WI38 (cell line): ENCODE measurements around the gene SPOUT1.
A peak's percentile ranks its signal among the peaks of the same experiment; 100 is the strongest.
"Not testable (repeated sequence)": the region's sequence is repeated elsewhere in the genome, so short reads cannot be mapped to it uniquely, and the experiment has no call there.

ENCODE experiments used
- H3K4me3 ChIP-seq: 2 replicates; pipeline ENCODE4 v1.5.1; 2011; ENCODE audit warnings: low read depth, mild to moderate bottlenecking, control low read depth, low read length
- CTCF ChIP-seq: IDR thresholded peaks from 2 replicates; pipeline ENCODE4 v1.5.1; 2012; ENCODE audit warnings: low read depth, mild to moderate bottlenecking, control low read depth, low read length

SPOUT1 gene

GRCh38 chr9:128787659-128788058 lies 41.9 kb downstream of the SPOUT1 start:
- no peak for TF ChIP-seq CTCF
- peak overlapping the region; percentile 96 for H3K4me3 ChIP-seq

GRCh38 chr9:128786681-128787601 lies 42.7 kb downstream of the SPOUT1 start, which contains the start of gene TBC1D13:
TSS of gene TBC1D13 (plus strand) at chr9:128787253. CDS start at chr9:128787354, 101 bp downstream.
- no peak for TF ChIP-seq CTCF
- peak within 1 kb of the TSS; percentile 96 for H3K4me3 ChIP-seq

- no peak for TF ChIP-seq CTCF
- H3K4me3 ChIP-seq, result no peak overlapping the region
These were observed 44.2 kb downstream of the SPOUT1 start for GRCh38 chr9:128785427-128785826.

- H3K4me3 ChIP-seq, result no peak overlapping the region
- no peak for TF ChIP-seq CTCF
These were observed 46.9 kb downstream of the SPOUT1 start for GRCh38 chr9:128782669-128783068.

- no peak overlapping the region for H3K4me3 ChIP-seq
- no peak for TF ChIP-seq CTCF
These were observed 48.2 kb downstream of the SPOUT1 start for GRCh38 chr9:128781187-128782070.

- H3K4me3 ChIP-seq, result not testable (repeated sequence)
These were observed 49.5 kb downstream of the SPOUT1 start for GRCh38 chr9:128780093-128780492.

GRCh38 chr9:128774804-128775203 lies 54.8 kb downstream of the SPOUT1 start:
- TF ChIP-seq CTCF, result no peak
- H3K4me3 ChIP-seq, result no peak overlapping the region
